ENCODE results near the gene PHRF1.

PHRF1 gene

GRCh38 chr11:601573-602245, 25.4 kb downstream of the PHRF1 start:
- no peak for DNase-seq (ENCODE audit: low spot score)

DNA sequence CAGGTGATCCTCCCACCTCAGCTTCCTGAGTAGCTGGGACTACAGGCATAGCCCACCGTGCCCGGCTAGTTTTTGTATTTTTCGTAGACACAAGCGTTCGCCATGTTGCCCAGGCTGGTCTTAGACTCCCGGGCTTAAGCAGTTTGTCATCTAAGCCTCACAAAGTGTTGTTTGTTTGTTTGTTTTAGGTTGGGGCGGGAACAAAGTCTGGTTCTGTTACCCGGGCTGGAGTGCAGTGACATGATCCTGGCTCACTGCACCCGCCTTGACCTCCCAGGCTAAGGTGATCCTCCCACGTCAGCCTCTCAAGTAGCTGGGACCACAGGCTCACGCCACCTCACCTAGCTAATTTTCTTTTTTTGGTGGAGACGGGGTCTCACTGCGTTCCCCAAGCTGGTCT, 26.9 kb downstream of the PHRF1 start:
- no peak for DNase-seq (ENCODE audit: low spot score)

DNA sequence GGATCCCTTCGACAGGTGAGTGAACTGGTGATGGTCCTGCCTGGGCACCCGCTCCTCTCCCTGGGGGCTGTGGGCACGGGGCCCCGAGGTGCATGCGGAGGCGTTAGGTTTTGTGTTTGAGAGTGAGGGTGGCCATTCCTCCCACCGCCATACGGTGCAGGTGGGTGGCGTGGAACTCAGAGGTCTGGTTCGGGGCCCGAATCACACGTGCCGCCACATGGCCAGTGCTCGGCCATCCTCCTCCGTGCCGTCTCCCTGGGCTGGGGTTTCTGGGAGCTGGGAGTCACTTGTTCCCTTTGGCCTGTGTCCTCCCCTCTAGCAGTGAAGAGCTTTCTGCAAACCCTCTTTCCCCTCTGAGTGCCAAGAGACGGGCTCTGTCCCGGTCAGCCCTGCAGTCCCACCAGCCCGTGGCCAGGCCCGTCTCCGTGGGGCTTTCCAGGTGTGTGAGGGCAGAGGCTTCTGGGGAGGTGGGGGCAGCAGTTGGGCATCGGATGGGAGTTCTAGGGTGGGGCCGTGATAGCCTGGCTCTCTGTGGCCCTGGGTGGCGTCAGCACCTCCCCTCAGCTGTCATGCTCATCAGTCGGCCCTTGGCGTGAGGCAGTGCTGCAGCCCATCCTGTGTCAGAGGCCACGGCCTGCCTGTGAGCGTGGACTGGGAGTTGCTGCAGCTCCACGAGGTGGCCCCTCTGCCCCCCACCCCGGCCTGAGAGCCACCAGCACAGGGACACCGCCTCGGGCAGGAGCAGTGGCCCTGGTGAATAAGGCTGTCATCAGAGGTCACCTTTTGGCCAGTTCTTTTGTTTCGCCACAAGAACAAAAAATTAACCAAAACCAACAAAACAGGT, 29.2 kb downstream of the PHRF1 start:
- no peak for DNase-seq (ENCODE audit: low spot score)

GRCh38 chr11:606245-606644, 30.0 kb downstream of the PHRF1 start:
- no peak for DNase-seq (ENCODE audit: low spot score)

- DNase-seq (ENCODE audit: low spot score): no peak
These were observed 30.9 kb downstream of the PHRF1 start for GRCh38 chr11:607020-607780.

DNA sequence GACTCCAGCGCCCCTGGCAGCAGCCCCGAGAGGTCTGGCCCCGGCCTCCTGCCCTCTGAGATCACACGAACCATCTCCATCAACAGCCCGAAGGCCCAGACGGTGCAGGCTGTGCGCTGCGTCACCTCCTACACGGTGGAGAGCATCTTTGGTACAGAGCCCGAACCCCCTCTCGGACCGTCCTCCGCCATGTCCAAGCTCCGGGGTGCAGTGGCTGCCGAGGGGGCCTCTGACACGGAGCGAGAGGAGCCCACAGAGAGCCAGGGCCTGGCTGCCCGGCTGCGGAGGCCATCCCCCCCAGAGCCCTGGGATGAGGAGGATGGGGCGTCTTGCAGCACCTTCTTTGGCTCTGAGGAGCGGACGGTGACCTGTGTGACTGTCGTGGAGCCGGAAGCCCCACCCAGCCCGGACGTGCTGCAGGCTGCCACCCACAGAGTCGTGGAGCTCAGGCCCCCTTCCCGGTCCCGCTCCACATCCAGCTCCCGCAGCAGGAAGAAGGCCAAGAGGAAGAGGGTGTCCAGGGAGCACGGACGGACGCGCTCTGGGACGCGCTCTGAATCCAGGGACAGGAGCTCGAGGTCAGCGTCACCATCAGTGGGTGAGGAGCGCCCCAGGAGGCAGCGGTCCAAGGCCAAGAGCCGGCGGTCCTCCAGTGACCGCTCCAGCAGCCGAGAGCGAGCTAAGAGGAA, 31.8 kb downstream of the PHRF1 start:
- DNase-seq (ENCODE audit: low spot score): no peak

- no peak for DNase-seq (ENCODE audit: low spot score)
These were observed 32.6 kb downstream of the PHRF1 start for GRCh38 chr11:608791-609251.

DNA sequence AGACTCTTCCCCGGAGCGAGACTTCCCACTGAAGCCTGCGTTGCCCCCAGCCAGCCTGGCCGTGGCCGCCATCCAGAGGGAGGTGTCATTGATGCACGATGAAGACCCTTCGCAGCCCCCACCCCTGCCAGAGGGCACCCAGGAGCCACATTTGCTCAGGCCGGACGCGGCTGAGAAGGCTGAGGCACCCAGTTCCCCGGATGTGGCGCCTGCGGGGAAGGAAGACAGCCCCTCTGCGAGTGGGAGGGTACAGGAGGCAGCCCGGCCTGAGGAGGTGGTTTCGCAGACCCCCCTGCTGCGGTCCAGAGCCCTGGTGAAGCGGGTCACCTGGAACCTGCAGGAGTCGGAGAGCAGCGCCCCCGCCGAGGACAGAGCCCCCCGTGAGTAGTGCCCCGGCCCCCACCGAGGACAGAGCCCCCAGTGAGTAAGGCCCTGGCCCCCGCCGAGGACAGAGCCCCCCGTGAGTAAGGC, 33.1 kb downstream of the PHRF1 start:
- DNase-seq (ENCODE audit: low spot score): no peak

- no peak for DNase-seq (ENCODE audit: low spot score)
These were observed 34.0 kb downstream of the PHRF1 start for GRCh38 chr11:610146-610801.

DNA sequence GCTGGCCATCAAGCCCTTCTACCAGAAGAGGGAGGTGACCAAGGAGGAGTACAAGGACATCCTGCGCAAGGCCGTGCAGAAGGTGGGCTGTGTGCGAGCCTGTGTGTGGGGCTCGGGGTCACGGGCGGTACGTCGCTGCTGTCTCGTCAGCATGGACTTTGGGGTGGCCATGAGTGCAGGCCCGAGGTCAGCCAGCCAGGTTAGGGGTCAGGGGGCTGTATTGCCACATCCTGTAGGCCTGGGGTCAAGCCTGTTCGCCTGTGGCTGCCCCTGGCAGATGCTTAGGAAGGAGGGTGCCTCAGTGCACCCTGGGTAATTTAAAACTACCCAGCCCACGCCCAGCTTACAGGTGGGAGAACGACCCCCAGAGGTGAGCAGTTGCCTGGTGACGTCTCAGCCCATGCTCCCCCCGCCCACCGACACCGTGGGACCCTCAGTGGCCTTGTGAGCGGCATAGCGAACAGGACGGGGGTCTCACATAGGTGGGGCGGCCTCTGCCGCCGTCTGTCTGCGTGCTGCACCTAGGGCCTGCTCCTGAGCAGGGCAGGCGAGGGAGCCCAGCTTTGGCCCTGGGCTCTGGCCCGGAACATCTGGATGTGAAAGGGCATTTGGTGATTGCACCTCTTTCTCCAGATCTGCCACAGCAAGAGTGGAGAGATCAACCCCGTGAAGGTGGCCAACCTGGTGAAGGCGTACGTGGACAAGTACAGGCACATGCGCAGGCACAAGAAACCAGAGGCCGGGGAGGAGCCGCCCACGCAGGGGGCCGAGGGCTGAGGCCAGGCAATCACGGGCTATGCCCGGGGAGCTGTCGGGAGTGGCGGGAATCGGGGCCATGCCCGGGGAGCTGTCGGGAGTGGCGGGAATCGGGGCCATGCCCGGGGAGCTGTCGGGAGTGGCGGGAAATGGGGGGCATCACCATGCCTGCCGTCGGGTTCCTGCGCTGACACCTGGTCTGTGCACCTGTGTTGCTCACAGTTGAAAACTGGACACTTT, 35.0 kb downstream of the PHRF1 start:
- DNase-seq (ENCODE audit: low spot score): no peak

GRCh38 chr11:612201-612960, 36.1 kb downstream of the PHRF1 start:
- no peak for DNase-seq (ENCODE audit: low spot score)

DNA sequence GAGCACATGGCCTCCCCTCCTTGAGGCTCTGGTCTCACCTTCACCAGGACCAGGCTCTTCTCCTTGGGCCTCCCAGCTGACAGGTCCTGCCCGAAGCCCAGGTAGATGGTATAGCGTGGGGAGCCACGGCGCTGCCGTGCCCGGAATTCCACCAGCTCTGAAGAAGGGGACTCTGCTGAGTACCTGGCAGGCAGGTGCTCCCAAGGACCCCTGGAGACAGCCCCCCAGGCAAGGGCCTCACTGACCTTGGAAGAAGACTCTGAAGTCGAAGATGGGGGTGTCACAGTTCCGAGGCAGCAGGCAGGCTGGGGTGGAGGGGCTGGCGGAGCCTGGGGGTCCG, 36.7 kb downstream of the PHRF1 start:
- no peak for DNase-seq (ENCODE audit: low spot score)

GRCh38 chr11:613369-613968, 37.2 kb downstream of the PHRF1 start:
- peak; percentile 67 for DNase-seq (ENCODE audit: low spot score)

- no peak for DNase-seq (ENCODE audit: low spot score)
These were observed 37.9 kb downstream of the PHRF1 start for GRCh38 chr11:614021-614622.

GRCh38 chr11:614623-615503, 38.6 kb downstream of the PHRF1 start:
- no peak for DNase-seq (ENCODE audit: low spot score)

DNA sequence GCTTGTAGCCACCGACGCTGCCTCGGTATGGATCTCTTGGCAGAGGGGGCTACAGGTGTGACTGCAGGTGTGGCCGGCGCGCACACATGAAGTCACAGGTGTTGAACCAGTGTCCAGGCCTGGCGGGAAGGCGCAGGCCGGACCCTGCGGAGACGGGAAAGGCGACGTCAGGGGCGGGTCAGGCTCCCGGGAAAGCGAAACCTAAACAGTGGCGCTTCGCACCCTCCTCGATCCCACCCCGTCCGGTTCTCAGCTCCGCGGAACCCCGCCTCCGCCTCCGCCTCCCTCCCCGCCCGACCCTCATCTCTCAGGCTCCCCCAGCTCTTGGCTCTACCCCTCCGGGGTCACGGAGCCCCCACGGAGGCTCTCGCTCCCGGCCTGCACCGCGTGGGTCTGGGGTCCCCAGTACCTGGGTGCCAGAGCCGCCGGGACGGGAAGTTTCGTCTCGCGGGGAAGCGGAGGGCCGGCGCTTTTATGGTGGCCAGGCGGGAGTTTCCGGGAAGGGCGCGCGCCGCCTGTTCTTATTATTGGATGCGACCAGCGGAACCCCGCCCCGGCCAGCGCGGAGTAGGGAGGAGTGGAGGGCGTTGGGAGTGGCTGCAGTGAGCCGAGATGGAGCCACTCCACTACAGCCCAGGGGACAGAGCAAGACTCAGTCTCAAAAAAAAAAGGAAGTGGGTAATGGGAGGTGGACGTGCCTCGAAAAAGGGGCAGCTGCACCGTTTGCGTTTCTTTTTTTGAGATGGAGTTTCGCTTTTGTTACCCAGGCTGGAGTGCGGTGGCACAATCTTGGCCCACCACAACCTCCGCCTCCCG, 39.4 kb downstream of the PHRF1 start, which contains the start of gene IRF7:
Gene IRF7, minus strand, starts transcription at position 447 of the 816 bp plus-strand sequence. CDS start 586 bp downstream, outside the sequence.
- DNase-seq (ENCODE audit: low spot score): peak; percentile 87

Data from CD4-positive, alpha-beta T cell treated with Interleukin-2 at 100 ng/mL for 4 hours (primary cell).